CD4-positive, alpha-beta T cell (primary cell): ENCODE measurements around the gene MX2. TPM values are rescaled to one million over a fixed set of nuclear protein-coding genes. Genes with fewer than 3 reads are reported as not detected.
"Not testable (repeated sequence)": the region's sequence is repeated elsewhere in the genome, so short reads cannot be mapped to it uniquely, and the experiment has no call there.

ENCODE experiments used
- ATAC-seq: fragments of 200-7000 bp; cut with Tn5 transposase; one replicate; pipeline ENCODE4 v1.10.0; 2022; ENCODE audit warnings: mild to moderate bottlenecking; ENCODE audit not compliant: poor library complexity
- CTCF ChIA-PET: fragments of 350-600 bp; sonication (Branson Sonifier 250); formaldehyde crosslinking; loops from one replicate; lab custom pipeline; 2021; ENCODE audit warnings: antibody characterized with exemption, inconsistent platforms; lab: Charles Lee
- POLR2A ChIA-PET: fragments of 350-600 bp; sonication (Branson Sonifier 250); formaldehyde crosslinking; loops from one replicate; lab custom pipeline; 2021; ENCODE audit warnings: antibody characterized with exemption, inconsistent platforms; lab: Charles Lee
- DNase-seq, 14 experiments: peaks; one replicate each; pipeline ENCODE4 v3.0.0-alpha.2; 2013 to 2020; ENCODE audit warnings: mixed read lengths in 2 of 14
- H3K27ac ChIP-seq, 2 donors: one replicate each; pipeline versions ENCODE4 v1.5.1 to v1.7.0; 2013; ENCODE audit warnings: low read length in 2 of 2, low read depth in 1 of 2, mild to moderate bottlenecking in 1 of 2
- H3K27me3 ChIP-seq, 2 experiments: 1 replicate in 1 of 2; 2 replicates in 1 of 2; pipeline versions ENCODE4 v1.6.1 to v1.7.0; 2013; ENCODE audit warnings: low read length in 2 of 2, control low read depth in 1 of 2, mild to moderate bottlenecking in 1 of 2, moderate library complexity in 1 of 2; ENCODE audit not compliant: insufficient read depth in 2 of 2, control insufficient read depth in 1 of 2
- H3K36me3 ChIP-seq: one replicate; pipeline ENCODE4 v1.6.1; 2013; ENCODE audit warnings: low read length, control low read depth; ENCODE audit not compliant: insufficient read depth
- H3K4me1 ChIP-seq: one replicate; pipeline ENCODE4 v1.6.1; 2013; ENCODE audit warnings: low read length, control low read depth; ENCODE audit not compliant: insufficient read depth
- H3K4me3 ChIP-seq: one replicate; pipeline ENCODE4 v1.5.1; 2013; ENCODE audit warnings: mild to moderate bottlenecking, low read length, moderate library complexity
- H3K9me3 ChIP-seq, 2 experiments: 1 replicate in 1 of 2; 2 replicates in 1 of 2; pipeline versions ENCODE4 v1.6.1 to v1.7.0; 2013; ENCODE audit warnings: low read length in 2 of 2, mild to moderate bottlenecking in 2 of 2, control low read depth in 1 of 2, moderate library complexity in 1 of 2; ENCODE audit not compliant: control insufficient read depth in 1 of 2, insufficient read depth in 1 of 2
- H3K27ac Mint-ChIP-seq: one replicate; pipeline ENCODE4 v1.8.0; 2020; ENCODE audit warnings: mixed read lengths
- H3K27me3 Mint-ChIP-seq: one replicate; pipeline ENCODE4 v1.8.0; 2021; ENCODE audit warnings: mixed read lengths
- H3K36me3 Mint-ChIP-seq: one replicate; pipeline ENCODE4 v1.8.0; 2021; ENCODE audit warnings: low read depth, mixed read lengths
- H3K4me1 Mint-ChIP-seq: one replicate; pipeline ENCODE4 v1.8.0; 2021; ENCODE audit warnings: low read depth, mixed read lengths
- H3K4me3 Mint-ChIP-seq: one replicate; pipeline ENCODE4 v1.8.0; 2020; ENCODE audit warnings: mild to moderate bottlenecking, mixed read lengths
- H3K9me3 Mint-ChIP-seq: one replicate; pipeline ENCODE4 v1.8.0; 2020; ENCODE audit warnings: mixed read lengths
- CTCF ChIP-seq: fragments of 200-600 bp; IDR thresholded peaks from one replicate; pipeline ENCODE4 v1.8.0; 2022; ENCODE audit warnings: antibody characterized with exemption, mild to moderate bottlenecking
- intact Hi-C, 2 experiments: fragments of 100-400 bp; cut with DNase I in 1 of 2; cut with micrococcal nuclease in 1 of 2; formaldehyde crosslinking; loops; one replicate each; pipeline versions ENCODE4 v1.15.1 to v1.9.0; 2023 to 2025; cut with DNase I, micrococcal nuclease
- total RNA-seq, 174 experiments: library from RNA in 2 of 174; stranded (reverse) in 2 of 174; gene quantifications; one replicate each; pipeline ENCODE4 v1.2.3 and lab custom pipeline; 2021 to 2026

Gene MX2
- total RNA-seq, 2 experiments from 2014 or later: 77.8 to 87.1 TPM

- Histone ChIP-seq H3K4me3 (no peak overlapping the region), H3K27ac (no peak overlapping the region), H3K9me3 (peaks cover 0 to 5% of the 10 kb centered on the region in 2 experiments), H3K36me3 (no peaks in the 10 kb centered on the region), H3K27me3 (no peaks in the 10 kb centered on the region), H3K4me1 (peaks cover 18% of the 10 kb centered on the region)
- Mint-ChIP-seq H3K4me3 (no peak overlapping the region), H3K4me1 (peaks cover 19% of the 10 kb centered on the region), H3K9me3 (no peaks in the 10 kb centered on the region), H3K36me3 (peaks cover 10% of the 10 kb centered on the region), H3K27me3 (no peaks in the 10 kb centered on the region), H3K27ac (peak overlapping the region; percentile 46)
- DNase-seq (no peak), ATAC-seq (no peak)
- ChIA-PET CTCF (no interaction called here), POLR2A (interaction anchor here (1.3 kb wide), 1 partner anchor 11 kb away, joined by 3 read pairs; no protein-coding TSS in a partner anchor)
- no peak for TF ChIP-seq CTCF
- intact Hi-C loops: no loop called here
Observed at GRCh38 chr21:41357546-41357945, 4.3 kb upstream of the MX2 start.

- no peaks in the 10 kb centered on the region for H3K9me3 Mint-ChIP-seq
- TF ChIP-seq CTCF: no peak
- Histone ChIP-seq H3K27ac (no peak overlapping the region), H3K4me1 (peaks cover 26% of the 10 kb centered on the region), H3K36me3 (peaks cover 2% of the 10 kb centered on the region), H3K27me3 (no peaks in the 10 kb centered on the region), H3K4me3 (no peak overlapping the region), H3K9me3 (peaks cover 0 to 5% of the 10 kb centered on the region in 2 experiments)
- no peak for DNase-seq
- H3K27ac Mint-ChIP-seq: peak overlapping the region; percentile 47
- no peak for ATAC-seq
- CTCF ChIA-PET: no interaction called here
- intact Hi-C loops: loop anchor here in 1 of 2 experiments (2.0 kb wide), 1 partner anchor 70 kb away; no protein-coding TSS in a partner anchor
- H3K36me3 Mint-ChIP-seq: peaks cover 18% of the 10 kb centered on the region
- no peaks in the 10 kb centered on the region for H3K27me3 Mint-ChIP-seq
- POLR2A ChIA-PET: interaction anchor here (0.9 to 1.3 kb wide), 2 partner anchors 10 to 11 kb away, joined by 3 read pairs; no protein-coding TSS in a partner anchor
- H3K4me3 Mint-ChIP-seq: no peak overlapping the region
- H3K4me1 Mint-ChIP-seq: peaks cover 28% of the 10 kb centered on the region
Observed at GRCh38 chr21:41358193-41359166, 3.3 kb upstream of the MX2 start.

GRCh38 chr21:41359286-41359685 is 2.5 kb upstream of the MX2 start:
- ChIA-PET CTCF (no interaction called here), POLR2A (interaction anchor here (0.9 kb wide), 1 partner anchor 9 kb away, joined by 3 read pairs; no protein-coding TSS in a partner anchor)
- ATAC-seq: no peak
- Mint-ChIP-seq H3K27me3 (no peaks in the 10 kb centered on the region), H3K4me1 (peaks cover 36% of the 10 kb centered on the region), H3K36me3 (peaks cover 23% of the 10 kb centered on the region), H3K27ac (peak overlapping the region; percentile 47), H3K9me3 (no peaks in the 10 kb centered on the region), H3K4me3 (no peak overlapping the region)
- Histone ChIP-seq H3K4me1 (peaks cover 34% of the 10 kb centered on the region), H3K9me3 (peaks cover 0 to 5% of the 10 kb centered on the region in 2 experiments), H3K4me3 (no peak overlapping the region), H3K27ac (no peak overlapping the region), H3K36me3 (peaks cover 9% of the 10 kb centered on the region), H3K27me3 (no peaks in the 10 kb centered on the region)
- intact Hi-C loops: loop anchor here in 1 of 2 experiments (2.0 kb wide), 1 partner anchor 70 kb away; no protein-coding TSS in a partner anchor
- DNase-seq: peak in 1 of 14 experiments; percentile 16
- no peak for TF ChIP-seq CTCF

GRCh38 chr21:41359754-41360071 is 2.1 kb upstream of the MX2 start:
- H3K9me3 ChIP-seq, H3K4me3 ChIP-seq, CTCF ChIA-PET, H3K27me3 ChIP-seq, ATAC-seq, H3K4me3 Mint-ChIP-seq, H3K36me3 ChIP-seq, H3K27ac ChIP-seq, DNase-seq, H3K27me3 Mint-ChIP-seq, H3K9me3 Mint-ChIP-seq: not testable (repeated sequence)
- H3K4me1 ChIP-seq: peaks cover 39% of the 10 kb centered on the region
- Mint-ChIP-seq H3K36me3 (peaks cover 25% of the 10 kb centered on the region), H3K4me1 (peaks cover 40% of the 10 kb centered on the region), H3K27ac (peak overlapping the region; percentile 47)
- POLR2A ChIA-PET: interaction anchor here (0.9 to 4.9 kb wide), 2 partner anchors 9 to 65 kb away, joined by 3 to 76 read pairs; partner anchors contain the start of gene MX1
- intact Hi-C loops: loop anchor here (2.0 to 5.0 kb wide), 2 partner anchors 69 to 703 kb away; no protein-coding TSS in a partner anchor
